Activated CD4-positive, alpha-beta T cell treated with anti-CD3 and anti-CD28 coated beads for 4 hours (primary cell): ENCODE results near the gene EPHA5.
"Not testable (repeated sequence)": the region's sequence is repeated elsewhere in the genome, so short reads cannot be mapped to it uniquely, and the experiment has no call there.

ENCODE experiments used
- DNase-seq, 2 donors: peaks; one replicate each; pipeline ENCODE4 v3.0.0-alpha.2; 2020

The EPHA5 gene

DNA sequence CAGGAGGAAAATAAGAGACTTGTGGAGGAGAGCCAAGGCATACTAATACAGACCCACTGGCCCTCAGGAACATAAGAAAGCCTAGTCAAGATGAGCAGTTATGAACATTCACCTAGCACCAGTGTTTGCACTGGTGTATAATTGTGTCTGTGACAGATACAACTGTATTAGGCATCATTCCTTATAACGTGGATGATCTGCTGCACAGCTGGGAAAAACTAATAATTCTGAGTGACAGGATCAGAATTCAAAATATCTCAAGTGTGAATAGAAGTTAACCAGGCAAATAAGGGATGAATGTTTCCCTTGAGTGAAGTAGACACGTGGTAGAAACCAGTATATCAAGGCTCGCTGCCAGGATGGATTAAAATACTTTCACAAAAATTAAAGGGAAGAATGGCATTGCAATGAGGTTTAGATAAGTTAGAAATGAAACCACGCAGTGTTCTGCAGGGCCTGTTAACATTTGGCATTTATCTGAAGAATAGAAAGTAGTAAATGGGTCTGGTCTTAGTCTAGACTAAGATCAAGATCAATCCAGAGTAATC lies 325.9 kb downstream of the EPHA5 start:
- DNase-seq = no peak

- DNase-seq = no peak
These were observed 326.9 kb downstream of the EPHA5 start for GRCh38 chr4:65343342-65343741.

DNA sequence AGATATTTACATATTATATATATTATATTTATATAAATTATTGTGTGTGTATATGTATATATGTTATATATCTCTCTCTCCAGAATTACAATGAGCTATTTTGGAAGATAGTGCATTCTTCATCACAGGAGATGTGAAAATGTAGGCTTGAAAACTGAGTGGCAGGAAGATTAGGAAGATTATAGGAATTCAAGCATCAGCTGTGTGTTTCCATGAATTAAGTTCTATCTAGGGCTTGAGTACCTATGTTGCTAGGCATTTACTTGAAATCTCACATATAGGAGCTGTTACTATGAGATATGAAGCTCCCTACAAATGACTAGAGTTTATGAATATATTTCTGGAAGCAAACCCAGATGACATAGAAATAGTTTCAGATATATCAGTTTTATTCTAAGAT lies 328.7 kb downstream of the EPHA5 start:
- no peak for DNase-seq

DNA sequence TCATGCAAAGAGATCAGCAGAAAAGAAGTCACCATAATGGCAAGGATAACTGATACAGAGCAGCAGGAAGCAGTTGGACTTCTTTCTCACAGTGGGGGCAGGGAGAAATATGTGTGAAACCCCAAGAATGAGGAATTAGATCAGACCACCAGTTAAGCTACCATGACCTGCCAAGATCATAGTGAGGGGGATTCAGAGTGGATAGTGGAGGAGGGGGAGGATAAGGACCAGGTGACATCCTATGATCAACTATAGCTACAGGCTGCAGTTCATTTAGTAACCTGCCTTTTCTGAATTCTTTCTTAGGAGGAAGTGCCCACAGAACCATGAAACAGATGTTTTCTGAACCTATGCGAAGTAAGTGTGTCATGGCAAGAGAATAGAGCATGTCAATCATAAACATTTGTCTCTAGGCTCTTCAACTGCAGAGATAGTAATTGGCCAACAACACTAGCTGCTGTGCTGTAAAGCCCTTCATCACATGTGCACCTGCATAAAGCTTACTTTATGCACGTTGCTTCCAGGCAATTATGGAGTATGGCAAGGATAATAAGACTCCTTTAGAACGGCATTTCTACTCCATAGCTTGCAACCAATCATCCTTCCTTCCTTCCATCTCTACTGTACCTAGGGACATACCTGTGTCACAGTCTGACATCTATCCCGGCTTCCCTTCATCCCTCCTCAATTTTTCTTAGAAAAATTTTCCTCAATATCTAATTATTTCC lies 329.7 kb downstream of the EPHA5 start:
- no peak for DNase-seq

DNA sequence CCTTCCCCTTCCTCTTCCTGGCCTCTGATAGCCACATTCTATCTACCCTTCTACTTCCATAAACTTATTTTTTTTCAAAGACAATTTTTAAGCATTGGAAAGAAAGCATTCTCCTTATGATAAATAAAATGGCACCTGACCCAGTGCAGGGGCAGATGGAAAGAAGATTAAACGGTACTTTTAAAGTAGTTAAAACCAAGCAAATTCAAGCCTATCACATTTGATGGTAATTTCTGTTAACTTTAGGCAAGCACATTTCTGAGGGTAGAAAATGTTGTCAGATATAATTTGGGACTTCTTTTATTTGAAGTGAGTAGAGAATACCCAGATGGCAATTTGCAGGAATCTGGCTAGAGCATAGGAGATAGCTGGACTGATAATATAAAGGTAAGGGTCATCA lies 332.9 kb downstream of the EPHA5 start:
- no peak for DNase-seq

- DNase-seq = no peak
These were observed 333.8 kb downstream of the EPHA5 start for GRCh38 chr4:65336465-65336864.

- no peak for DNase-seq
These were observed 353.8 kb downstream of the EPHA5 start for GRCh38 chr4:65316534-65316933.

DNA sequence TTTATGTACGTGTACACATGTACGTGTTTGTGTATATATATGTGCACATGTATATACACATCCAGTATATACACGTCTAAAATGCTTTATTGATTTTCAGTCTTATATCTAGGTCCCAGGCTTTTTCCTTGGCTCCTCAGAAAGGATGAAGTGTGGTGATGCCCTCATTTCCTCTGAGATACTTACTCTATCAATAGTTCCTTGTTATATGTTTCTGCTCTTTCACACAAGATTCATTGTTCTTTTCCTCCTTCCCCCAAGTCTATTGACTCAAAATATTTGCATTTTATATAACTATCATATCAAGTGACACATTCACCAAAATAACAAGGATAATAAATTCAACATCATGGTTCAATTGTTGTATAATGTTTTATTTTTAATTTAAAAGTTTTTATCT lies 359.2 kb downstream of the EPHA5 start:
- DNase-seq = no peak

DNA sequence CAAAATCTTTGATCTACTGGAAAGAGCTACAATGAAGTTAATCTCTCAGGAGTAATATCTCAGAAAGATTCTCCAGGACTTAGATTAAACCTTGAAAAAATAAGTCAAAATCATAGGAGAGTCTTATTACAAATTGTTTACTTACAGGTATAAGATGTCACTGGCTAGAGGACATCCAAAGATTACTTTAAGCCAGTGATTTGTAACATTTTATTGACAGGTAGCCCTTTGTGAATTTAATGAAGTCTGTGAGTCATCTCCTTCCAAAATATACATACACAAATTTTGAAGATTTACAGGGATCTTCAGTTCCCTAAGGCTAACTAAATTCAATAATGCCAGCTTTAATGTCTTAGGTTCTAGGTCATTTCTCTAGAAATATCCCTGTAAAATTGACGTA lies 359.7 kb downstream of the EPHA5 start:
- DNase-seq = no peak

DNA sequence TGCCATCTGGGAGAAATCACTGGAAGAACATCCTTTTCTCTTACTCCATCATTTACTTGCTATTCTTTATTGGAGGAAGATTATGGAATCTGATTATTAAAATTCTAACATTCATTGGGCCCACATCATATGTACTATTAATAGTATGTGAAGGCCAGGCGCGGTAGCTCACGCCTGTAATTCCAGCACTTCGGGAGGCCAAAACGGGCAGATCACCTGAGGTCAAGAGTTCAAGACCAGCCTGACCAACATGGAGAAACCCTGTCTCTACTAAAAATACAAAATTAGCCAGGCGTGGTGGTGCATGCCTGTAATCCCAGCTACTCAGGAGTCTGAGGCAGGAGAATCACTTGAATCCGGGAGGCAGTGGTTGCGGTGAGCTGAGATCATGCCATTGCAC lies 361.7 kb downstream of the EPHA5 start:
- not testable (repeated sequence) for DNase-seq

DNA sequence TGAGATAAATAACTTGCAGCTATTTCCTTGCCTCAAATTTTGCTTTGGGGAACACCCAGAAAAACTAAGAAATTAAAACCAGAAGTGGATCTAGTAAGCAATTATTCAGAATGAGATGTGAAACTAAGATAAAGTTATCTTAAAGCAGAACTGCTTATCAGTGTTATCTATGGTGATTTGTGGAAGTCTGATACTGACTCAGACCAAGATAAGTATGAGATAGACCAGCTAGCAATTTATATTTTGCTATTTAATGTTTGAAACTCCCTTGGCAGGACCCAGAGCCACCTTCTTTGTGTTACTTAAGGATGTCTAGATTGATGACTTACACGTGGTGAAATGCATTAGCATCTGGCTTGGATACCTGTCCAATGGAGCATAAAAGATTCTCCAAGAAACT lies 368.1 kb downstream of the EPHA5 start:
- DNase-seq = no peak

DNA sequence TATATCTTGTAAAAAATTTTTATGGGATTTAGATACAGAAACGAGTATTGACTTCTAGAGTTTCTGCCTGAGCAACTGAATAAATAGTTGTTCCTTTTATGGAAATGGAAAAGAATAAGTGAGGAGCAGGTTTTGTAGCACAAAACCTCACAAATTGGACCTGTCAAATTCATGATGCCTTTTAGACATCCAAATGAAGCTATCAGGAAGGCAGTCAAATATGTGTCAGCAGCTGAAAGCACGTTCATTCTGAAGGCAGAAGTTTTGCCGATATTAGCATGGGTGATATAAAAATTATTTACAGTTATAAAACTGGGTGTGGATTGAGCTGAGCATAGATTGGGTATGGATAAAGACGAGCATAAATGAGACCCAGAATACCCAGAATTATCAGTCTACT lies 374.0 kb downstream of the EPHA5 start:
- no peak for DNase-seq

DNA sequence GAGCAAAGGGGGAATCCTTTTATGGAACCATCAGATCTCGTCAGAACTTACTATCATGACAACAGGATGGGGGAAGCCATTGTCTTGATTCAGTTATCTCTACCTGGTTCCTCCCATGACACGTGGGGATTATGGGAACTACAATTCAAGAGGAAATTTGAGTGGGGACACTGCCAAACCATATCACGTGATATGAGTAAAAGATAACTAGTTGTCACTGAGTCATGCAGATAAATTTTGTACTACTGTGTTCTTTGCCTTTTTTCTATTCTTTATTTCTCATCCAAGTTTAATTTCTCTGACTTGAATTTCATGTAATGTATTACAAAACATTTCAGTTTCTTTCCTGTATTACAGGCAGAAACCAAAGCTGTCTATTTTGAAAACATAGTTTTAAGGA lies 383.2 kb downstream of the EPHA5 start:
- no peak for DNase-seq
